K562 (cell line): ENCODE results near the gene RCSD1. TPM values are rescaled to one million over a fixed set of nuclear protein-coding genes. Genes with fewer than 3 reads are reported as not detected.
"Not testable (repeated sequence)": the region's sequence is repeated elsewhere in the genome, so short reads cannot be mapped to it uniquely, and the experiment has no call there.

Experiments
- ATAC-seq: fragments of 200-7000 bp; cut with Tn5 transposase; 3 replicates; pipeline ENCODE4 v1.9.1; 2020; ENCODE audit warnings: moderate library complexity
- BruUV-seq: library from RNA; stranded (reverse); fragments of 400-500 nt; replicated peaks from 2 replicates; lab custom pipeline; 2021; lab: Mats Ljungman, UMichigan
- CTCF ChIA-PET: fragments of 300-600 bp; formaldehyde crosslinking; extraction: SDS; loops from one replicate; lab custom pipeline; 2021; ENCODE audit warnings: low intra/inter-chr PET ratio; lab: Yijun Ruan, JAX
- POLR2A ChIA-PET: fragments of 300-600, 350-650 bp; sonication (Branson Sonifier 250); formaldehyde crosslinking; extraction: SDS; loops from one replicate; lab custom pipeline; 2021; ENCODE audit warnings: antibody characterized with exemption, inconsistent platforms; lab: Yijun Ruan, JAX
- DNase-seq, 4 experiments: peaks; one replicate each; pipeline versions ENCODE4 v3.0.0 to v3.0.0-alpha.2; 2011 to 2018; ENCODE audit warnings: low spot score in 3 of 4, mixed read lengths in 3 of 4; ENCODE audit errors: extremely low read depth in 1 of 4
- FAIRE-seq: peaks from 2 replicates; lab custom pipeline; 2011; peaks lifted over from hg19 to GRCh38; lab: Jason Lieb, UNC
- H2AFZ ChIP-seq: 2 replicates; pipeline ENCODE4 v1.6.0; 2011; ENCODE audit warnings: low read depth, low read length, control low read depth, inconsistent platforms
- H3K27ac ChIP-seq: fragments of 200-600 bp; 3 replicates; pipeline ENCODE4 v1.8.0; 2011; ENCODE audit warnings: low read depth, mild to moderate bottlenecking, control low read depth, inconsistent platforms, low read length, moderate library complexity, mixed read lengths; ENCODE audit errors: extremely low read depth
- H3K27me3 ChIP-seq, 2 experiments: fragments of 300-600 bp in 1 of 2; 2 replicates in 1 of 2; 3 replicates in 1 of 2; pipeline versions ENCODE4 v1.6.0 to v1.8.0; 2011; ENCODE audit warnings: inconsistent platforms in 2 of 2, low read length in 2 of 2, mild to moderate bottlenecking in 1 of 2, mixed read lengths in 1 of 2, moderate library complexity in 1 of 2; ENCODE audit not compliant: control insufficient read depth in 2 of 2, insufficient read depth in 2 of 2
- H3K36me3 ChIP-seq: fragments of 300-600 bp; 3 replicates; pipeline ENCODE4 v1.8.0; 2011; ENCODE audit warnings: mild to moderate bottlenecking, low read length, inconsistent platforms; ENCODE audit not compliant: control insufficient read depth, insufficient read depth
- H3K4me1 ChIP-seq, 2 experiments: fragments of 200-600 bp in 1 of 2; replicated peaks in 1 of 2; 2 replicates in 1 of 2; 3 replicates in 1 of 2; pipeline versions ENCODE4 v1.5.1 to v1.8.0; 2011; ENCODE audit warnings: inconsistent platforms in 2 of 2, low read length in 2 of 2, mild to moderate bottlenecking in 1 of 2, mixed read lengths in 1 of 2, moderate library complexity in 1 of 2; ENCODE audit not compliant: control insufficient read depth in 2 of 2, insufficient read depth in 2 of 2
- H3K4me2 ChIP-seq: 2 replicates; pipeline ENCODE4 v1.6.1; 2011; ENCODE audit warnings: low read length, control low read depth, inconsistent platforms, mixed read lengths; ENCODE audit not compliant: insufficient read depth
- H3K4me3 ChIP-seq: fragments of 200-600 bp; sonication (generic), shearing (Covaris generic); 2 replicates; pipeline ENCODE4 v1.5.1; 2016; ENCODE audit warnings: control low read depth, inconsistent platforms
- H3K79me2 ChIP-seq: fragments of 200-600 bp; 3 replicates; pipeline ENCODE4 v1.8.0; 2011; ENCODE audit warnings: low read length, inconsistent platforms; ENCODE audit not compliant: control insufficient read depth, insufficient read depth
- H3K9ac ChIP-seq, 2 experiments: 2 replicates each; pipeline versions ENCODE4 v1.6.0 to v1.6.1; 2011; ENCODE audit warnings: low read depth in 2 of 2, low read length in 2 of 2, control low read depth in 1 of 2, inconsistent platforms in 1 of 2, mild to moderate bottlenecking in 1 of 2, mixed read lengths in 1 of 2; ENCODE audit not compliant: insufficient read depth in 1 of 2
- H3K9me1 ChIP-seq: one replicate; pipeline ENCODE4 v1.6.0; 2011; ENCODE audit warnings: inconsistent platforms, mild to moderate bottlenecking, low read length, moderate library complexity; ENCODE audit not compliant: control insufficient read depth, insufficient read depth
- H3K9me3 ChIP-seq: replicated peaks from 2 replicates; pipeline ENCODE4 v1.5.1; 2011; ENCODE audit warnings: low read depth, low read length, inconsistent platforms; ENCODE audit not compliant: control insufficient read depth, insufficient read depth
- H4K20me1 ChIP-seq: replicated peaks from 2 replicates; pipeline ENCODE4 v1.6.1; 2011; ENCODE audit warnings: low read length, inconsistent platforms, mixed read lengths; ENCODE audit not compliant: control insufficient read depth, insufficient read depth
- ATF3 ChIP-seq, 2 experiments: fragments of 450-650 bp in 1 of 2; sonication (generic) in 1 of 2; formaldehyde crosslinking in 1 of 2; IDR thresholded peaks in 1 of 2; conservative IDR thresholded peaks in 1 of 2; 2 replicates each; pipeline versions ENCODE4 v1.6.1 to v1.8.1; 2016 to 2023; ENCODE audit warnings: mild to moderate bottlenecking in 2 of 2, moderate library complexity in 2 of 2, inconsistent platforms in 1 of 2, missing genetic modification reagents in 1 of 2
- BCOR ChIP-seq: fragments of 450-650 bp; IDR thresholded peaks from 2 replicates; pipeline ENCODE4 v1.6.1; 2016
- DPF2 ChIP-seq: fragments of 450-650 bp; IDR thresholded peaks from 2 replicates; pipeline ENCODE4 v1.6.1; 2016
- JUND ChIP-seq, 2 experiments: IDR thresholded peaks; 2 replicates in 1 of 2; 3 replicates in 1 of 2; pipeline ENCODE4 v1.6.1; 2011; ENCODE audit warnings: borderline replicate concordance in 2 of 2, low read depth in 2 of 2, low read length in 2 of 2, improper control_type of control experiment in 1 of 2, missing biosample characterization in 1 of 2, missing genetic modification characterization in 1 of 2, missing genetic modification reagents in 1 of 2
- SMARCA4 ChIP-seq: fragments of 450-650 bp; IDR thresholded peaks from 2 replicates; pipeline ENCODE4 v1.6.1; 2016
- SMARCA5 ChIP-seq: fragments of 450-650 bp; IDR thresholded peaks from 2 replicates; pipeline ENCODE4 v1.6.1; 2016
- ZNF384 ChIP-seq: IDR thresholded peaks from 2 replicates; pipeline ENCODE4 v1.6.1; 2012; ENCODE audit warnings: low read depth, low read length, improper control_type of control experiment
- WGBS: fragments of 100-300 bp; shearing (Covaris generic); methylation state at CpG from one replicate; pipeline ENCODE4 v1.1.6; 2016; ENCODE audit warnings: low coverage, mixed read lengths; ENCODE audit not compliant: insufficient coverage; ENCODE audit errors: missing lambda C conversion rate; 5-methylcytosine and 5-hydroxymethylcytosine counted together
- in situ Hi-C: fragments of 300-500 bp; cut with MboI; formaldehyde crosslinking; loops from 4 replicates; pipeline ENCODE4 v1.15.0; 2018; ENCODE audit warnings: inconsistent platforms, mixed read lengths
- intact Hi-C: fragments of 100-400 bp; cut with micrococcal nuclease; formaldehyde crosslinking; loops from 2 replicates; pipeline ENCODE4 v1.14.2; 2022
- polyA plus RNA-seq, 8 experiments: library from polyadenylated mRNA; depleted of rRNA in 4 of 8; stranded (reverse) in 5 of 8; unstranded in 3 of 8; fragments of >200 nt; fragmentation: Nextera tagmentation in 2 of 8; fragmentation: Illumina TruSeq in 1 of 8; extraction: Ambion mirVana in 2 of 8; extraction: Trizol in 1 of 8; gene quantifications; 2 replicates each; pipeline versions ENCODE4 v1.2.1 to v1.2.3, GENCODE V29; 2011 to 2014; ENCODE audit warnings: inconsistent platforms in 1 of 8, missing spikeins in 1 of 8
- total RNA-seq, 7 experiments: library from RNA; depleted of rRNA in 6 of 7; stranded (reverse); fragments of >200 nt in 6 of 7; fragmentation: Illumina TruSeq in 2 of 7; extraction: Trizol in 2 of 7; gene quantifications; 2 replicates each; pipeline versions ENCODE4 v1.2.1 to v1.2.3, GENCODE V29; 2011 to 2021; ENCODE audit warnings: low replicate concordance in 1 of 7

Gene RCSD1
- total and polyA plus RNA-seq, 9 of the 15 experiments (the other 6 are each of a cell fraction or from before 2014, with no cell fraction given) = 7.8 to 69.8 (median 45.3) TPM

- H4K20me1 ChIP-seq; FAIRE-seq; H3K4me3 ChIP-seq; H2AFZ ChIP-seq; H3K27me3 ChIP-seq; BruUV-seq; H3K27ac ChIP-seq; DNase-seq; H3K9me3 ChIP-seq; in situ Hi-C loops; TF ChIP-seq ATF3 (CRISPR knock-in tag; conservative IDR thresholded peaks at IDR 0.05): not testable (repeated sequence)
- peaks cover 2 to 20% of the 10 kb centered on the region in 2 experiments; a peak in 3 of 5 replicates for H3K4me1 ChIP-seq
- POLR2A ChIA-PET = interaction anchor here (1.2 to 1.7 kb wide), 3 partner anchors 8 to 24 kb away, joined by 3 to 4 read pairs (median 4); no protein-coding TSS in a partner anchor
- 81% methylated on average over 7 of the region's 7 CpGs for WGBS
- peak; percentile 74 for TF ChIP-seq ATF3 (IDR thresholded peaks at IDR 0.05)
- TF ChIP-seq BCOR = peak; percentile 44; the same call in 1 of the 2 replicates
- 0 out of 2 replicates have a peak, but pooled peaks have one; percentile 24 for TF ChIP-seq SMARCA5
- TF ChIP-seq DPF2 = peak; percentile 34; the same call in 1 of the 2 replicates
- TF ChIP-seq JUND (IDR thresholded peaks at IDR 0.05; ENCODE audit: borderline replicate concordance, low read depth, low read length) = peak; percentile 42; the same call in 1 of the 2 replicates
- 0 out of 3 replicates have a peak, but pooled peaks have one; percentile 14 for TF ChIP-seq JUND (tag; IDR thresholded peaks at IDR 0.05; ENCODE audit: borderline replicate concordance, low read depth, low read length)
- TF ChIP-seq SMARCA4 = peak; percentile 28; the same call in 1 of the 2 replicates
- peak; percentile 65 for TF ChIP-seq ZNF384
- TF ChIP-seq, all 486 proteins: peak for 7; not testable (repeated sequence) for 479
- H3K9me1 ChIP-seq, H3K9ac ChIP-seq, H3K4me2 ChIP-seq, CTCF ChIA-PET, ATAC-seq, H3K36me3 ChIP-seq, intact Hi-C loops: not testable (repeated sequence)
- peaks cover 64% of the 10 kb centered on the region for H3K79me2 ChIP-seq
These were observed 111.1 kb downstream of the RCSD1 start for GRCh38 chr1:167741103-167741502.

- H2AFZ ChIP-seq, H3K27me3 ChIP-seq, H3K27ac ChIP-seq, H3K9ac ChIP-seq, CTCF ChIA-PET, H4K20me1 ChIP-seq, H3K36me3 ChIP-seq, H3K9me1 ChIP-seq, FAIRE-seq, BruUV-seq, H3K4me3 ChIP-seq, DNase-seq, intact Hi-C loops, in situ Hi-C loops, ATAC-seq, H3K9me3 ChIP-seq, H3K4me2 ChIP-seq: not testable (repeated sequence)
- H3K4me1 ChIP-seq = peaks cover 9 to 20% of the 10 kb centered on the region in 2 experiments; a peak in 4 of 5 replicates
- WGBS = 100% methylated on average over 1 of the region's 1 CpG
- peaks cover 65% of the 10 kb centered on the region for H3K79me2 ChIP-seq
- POLR2A ChIA-PET = interaction anchor here (1.4 to 1.7 kb wide), 3 partner anchors 10 to 26 kb away, joined by 3 to 6 read pairs (median 4); no protein-coding TSS in a partner anchor
These were observed 112.5 kb downstream of the RCSD1 start for GRCh38 chr1:167742392-167743057.
